GM21367 (cell line): ENCODE data around the gene CYGB.

Experiments used
- ATAC-seq: cut with Tn5 transposase; IDR thresholded peaks from one replicate; pipeline ENCODE4 v1.9.1; 2021; ENCODE audit not compliant: unreplicated experiment

The CYGB gene

DNA sequence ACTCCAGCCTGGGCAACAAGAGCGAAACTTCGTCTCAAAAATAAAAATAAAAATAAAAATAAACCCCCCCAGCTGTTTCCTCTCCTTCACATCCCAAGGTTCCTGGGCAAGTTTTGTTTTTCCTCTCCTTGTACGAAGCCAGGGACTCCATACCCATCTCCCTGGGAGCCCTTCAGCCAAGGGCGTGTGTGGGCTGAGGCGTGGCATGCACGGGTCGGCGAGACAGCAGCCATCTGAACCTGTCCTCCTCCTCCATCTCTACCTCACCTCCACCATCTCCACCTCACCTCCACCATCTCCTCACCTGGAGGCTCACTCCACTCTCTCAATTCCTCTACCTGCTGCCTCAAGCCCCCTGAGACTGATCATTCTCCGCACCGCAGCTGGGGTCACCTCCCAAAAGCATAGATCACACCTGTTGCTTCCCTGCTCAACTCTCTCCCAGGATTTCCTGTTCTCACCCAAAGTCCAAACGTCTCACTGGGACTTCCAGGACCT is 53.2 kb downstream of the CYGB start:
- no peak for ATAC-seq

DNA sequence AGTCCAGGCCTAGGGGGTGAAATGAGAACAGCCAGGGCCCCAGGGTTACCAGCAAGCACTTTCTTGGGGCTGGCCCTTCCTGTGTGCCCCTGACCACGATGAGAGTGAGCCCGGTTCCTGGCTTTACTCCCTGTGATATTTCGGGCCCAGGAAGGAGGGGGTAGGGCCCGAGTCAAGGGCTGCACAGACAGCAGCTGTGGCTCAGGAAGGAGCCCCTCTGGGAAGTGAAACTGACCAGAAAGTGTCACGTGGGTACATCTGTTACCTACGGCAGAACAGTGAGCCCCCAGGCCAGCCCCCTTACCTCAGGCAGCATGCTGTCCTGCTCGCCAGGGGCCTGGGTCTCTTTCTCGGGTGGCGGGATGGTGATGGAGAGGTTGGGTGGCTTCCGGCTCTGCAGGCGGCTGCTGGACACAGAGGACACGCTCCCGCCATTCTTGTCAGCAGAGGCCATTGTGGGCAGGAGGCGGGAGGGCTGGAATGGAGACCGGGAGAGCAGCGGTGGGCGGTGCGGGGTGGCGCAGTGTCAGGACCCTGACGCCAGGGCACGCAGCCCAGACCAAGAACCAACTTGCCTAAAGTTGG is 56.3 kb downstream of the CYGB start:
- ATAC-seq, result peak; percentile 39

DNA sequence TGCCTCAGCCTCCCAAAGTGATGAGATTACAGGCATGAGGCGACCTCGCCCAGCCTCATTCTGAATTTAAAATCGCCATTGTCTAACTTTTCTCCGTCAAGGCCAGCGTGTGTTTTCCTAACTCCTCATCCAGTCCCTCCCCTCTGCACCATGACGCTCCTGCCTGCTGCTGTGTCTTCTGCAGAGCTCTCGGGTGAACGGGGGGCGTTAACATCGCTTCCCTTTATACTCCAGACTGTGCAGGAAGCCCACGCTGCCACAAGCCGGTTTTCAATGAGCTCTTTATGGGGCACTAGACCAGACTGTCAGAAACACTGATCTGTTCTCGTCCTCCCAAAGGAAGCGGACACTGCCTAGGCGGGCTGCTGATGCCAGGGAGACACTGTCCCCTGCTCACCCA is 56.9 kb downstream of the CYGB start:
- ATAC-seq, result no peak

DNA sequence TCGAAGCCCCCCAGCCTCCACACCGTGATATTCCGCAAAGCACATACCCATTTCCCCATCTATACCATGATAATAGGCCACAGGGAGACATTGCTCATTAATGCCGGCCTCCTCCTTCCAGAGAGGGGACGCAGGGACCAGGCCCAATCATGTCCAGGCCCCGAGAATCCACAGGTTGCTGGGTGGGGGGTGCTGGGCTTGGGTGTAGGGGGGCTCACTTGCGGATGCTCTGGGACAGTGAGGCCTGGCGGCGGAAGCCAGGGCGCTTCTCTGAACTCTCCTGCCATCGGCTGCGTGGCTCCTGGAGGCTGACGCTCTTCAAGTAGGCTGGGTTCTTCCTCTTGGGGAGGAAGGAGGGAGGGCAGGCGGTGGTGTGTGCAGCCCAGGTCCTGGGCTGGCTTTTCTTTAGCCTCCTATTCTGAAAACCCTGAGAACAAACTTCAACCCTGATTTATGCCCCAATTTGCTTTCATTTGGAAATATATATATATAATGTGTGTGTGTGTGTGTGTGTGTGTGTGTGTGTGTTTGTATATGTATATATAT is 57.9 kb downstream of the CYGB start:
- ATAC-seq, result no peak

DNA sequence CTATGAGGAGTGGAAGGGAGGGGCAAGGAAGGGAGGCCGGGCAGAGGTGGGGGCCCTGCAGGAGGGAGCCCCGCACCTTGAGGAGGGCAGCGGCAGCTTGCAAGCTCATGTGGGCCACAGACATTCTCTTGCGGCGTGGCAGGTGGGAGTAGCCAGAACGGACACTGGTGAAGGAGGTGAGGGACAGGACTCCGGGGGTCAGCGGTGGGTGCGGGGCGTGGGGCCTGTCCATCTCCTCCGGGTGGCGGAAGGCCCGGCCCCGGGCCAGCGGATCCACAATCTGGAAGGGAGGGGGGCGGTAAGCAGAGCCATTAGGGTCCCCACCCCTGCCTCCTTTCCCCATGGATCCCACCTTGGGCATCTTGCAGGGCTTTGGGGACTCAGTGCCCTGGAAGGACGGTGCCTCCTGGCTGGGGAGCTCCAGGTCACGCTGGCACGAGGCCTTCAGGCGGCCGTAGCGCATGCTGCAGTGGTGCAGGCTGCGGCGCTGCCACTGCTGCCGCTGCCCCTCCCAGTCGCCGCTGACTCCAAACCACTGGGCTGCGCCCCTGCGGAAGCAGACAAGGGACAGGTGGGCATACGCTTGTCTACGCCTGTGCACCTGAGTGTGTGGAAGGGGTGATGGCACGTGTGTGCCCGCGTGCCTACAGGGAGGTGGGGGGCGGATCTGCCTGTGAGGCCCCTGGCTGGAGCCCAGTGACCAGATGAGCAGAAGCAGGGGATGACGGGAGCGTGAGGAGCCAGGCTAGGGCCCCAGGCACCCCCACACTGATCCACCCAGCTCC is 58.6 kb downstream of the CYGB start:
- ATAC-seq, result no peak

DNA sequence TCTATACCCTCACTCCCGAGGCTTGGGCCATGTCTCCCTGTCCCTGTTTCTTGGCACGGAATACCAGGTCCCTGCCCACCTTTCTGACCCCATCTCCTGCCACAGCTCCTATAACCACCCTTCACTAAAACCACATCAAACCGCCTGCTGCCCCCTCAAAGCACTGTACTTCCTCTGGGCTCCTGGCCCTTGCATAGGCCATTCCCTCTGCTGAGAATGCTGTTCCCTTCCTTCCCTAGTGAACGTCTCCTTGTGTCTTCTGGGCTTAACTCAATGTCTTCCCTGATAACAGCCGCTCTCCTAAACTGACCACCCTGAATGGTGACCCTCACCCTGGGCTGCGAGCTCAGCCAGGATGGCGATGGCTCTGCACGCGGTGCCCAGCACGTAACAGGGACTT is 59.4 kb downstream of the CYGB start:
- ATAC-seq, result no peak

DNA sequence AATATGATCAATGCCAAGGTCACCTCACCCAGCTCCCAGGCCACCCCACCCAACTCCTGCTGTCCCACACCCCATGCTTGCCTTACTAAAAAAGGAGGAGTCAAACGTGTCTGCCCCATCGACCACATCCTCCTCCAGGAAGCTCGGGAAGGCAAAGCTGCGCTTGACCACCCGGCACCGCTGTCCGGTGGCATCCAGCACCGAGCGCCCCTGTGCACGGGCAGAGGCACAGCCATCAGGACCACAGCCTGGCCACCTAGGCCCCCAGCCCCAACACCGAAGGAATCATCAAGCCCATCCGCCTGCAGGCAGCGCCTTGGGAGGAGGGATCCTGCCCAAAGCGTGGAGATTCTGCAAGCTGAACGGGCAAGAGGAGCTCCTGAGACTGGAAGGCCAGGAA is 59.9 kb downstream of the CYGB start:
- no peak for ATAC-seq
